T47D (cell line): Measurements from ENCODE around the gene NEK2.
"Not testable (repeated sequence)": the region's sequence is repeated elsewhere in the genome, so short reads cannot be mapped to it uniquely, and the experiment has no call there.

Source experiments
- DNase-seq, 2 experiments: peaks; one replicate each; pipeline versions ENCODE4 v3.0.0 to v3.0.0-alpha.2; 2011 to 2012; ENCODE audit warnings: low read depth in 1 of 2, low spot score in 1 of 2
- JUND ChIP-seq: IDR thresholded peaks from 2 replicates; pipeline ENCODE4 v1.6.1; 2012; ENCODE audit warnings: low read depth
- in situ Hi-C: cut with HindIII; loops from 2 replicates; pipeline ENCODE4 v1.10.0; 2016; ENCODE audit warnings: low sequenced_read_pairs, low pct_unique_long_range_greater_than_20kb

NEK2 gene

GRCh38 chr1:211684791-211685190 is 9.4 kb upstream of the NEK2 start:
- DNase-seq = no peak
- no peak for TF ChIP-seq JUND
- in situ Hi-C loops = no loop called here

- DNase-seq = no peak
- in situ Hi-C loops = no loop called here
These were observed 8.9 kb upstream of the NEK2 start for GRCh38 chr1:211684331-211684730.

GRCh38 chr1:211683396-211684297 is 8.2 kb upstream of the NEK2 start:
- no peak for TF ChIP-seq JUND
- in situ Hi-C loops = no loop called here
- no peak for DNase-seq

More at GRCh38 chr1:211684331-211684730, 8.9 kb upstream of the NEK2 start:
- TF ChIP-seq JUND = no peak

GRCh38 chr1:211682186-211682585 is 6.8 kb upstream of the NEK2 start:
- in situ Hi-C loops, DNase-seq: not testable (repeated sequence)

- in situ Hi-C loops = no loop called here
- no peak for TF ChIP-seq JUND
- peak; percentile 81 to 89 for DNase-seq
These were observed 5.4 kb upstream of the NEK2 start for GRCh38 chr1:211680752-211681327.

GRCh38 chr1:211677659-211678058 is 2.2 kb upstream of the NEK2 start:
- TF ChIP-seq JUND = no peak
- DNase-seq = no peak
- in situ Hi-C loops = no loop called here

- TF ChIP-seq JUND = no peak
- in situ Hi-C loops = no loop called here
These were observed 1.3 kb upstream of the NEK2 start for GRCh38 chr1:211676761-211677160.

GRCh38 chr1:211676106-211676583 is 724 bp upstream of the NEK2 start:
- in situ Hi-C loops = no loop called here
- no peak for TF ChIP-seq JUND
- no peak for DNase-seq

More at GRCh38 chr1:211676761-211677160, 1.3 kb upstream of the NEK2 start:
- no peak for DNase-seq

- TF ChIP-seq JUND = no peak
- in situ Hi-C loops = no loop called here
- DNase-seq = no peak
These were observed 8.3 kb downstream of the NEK2 start for GRCh38 chr1:211667065-211667617.

- in situ Hi-C loops = no loop called here
- DNase-seq = no peak
- no peak for TF ChIP-seq JUND
These were observed 14.7 kb downstream of the NEK2 start for GRCh38 chr1:211660718-211661222.

- no peak for DNase-seq
- in situ Hi-C loops = no loop called here
- TF ChIP-seq JUND = no peak
These were observed 18.7 kb downstream of the NEK2 start for GRCh38 chr1:211656728-211657127.

GRCh38 chr1:211654838-211655787 is 20.3 kb downstream of the NEK2 start:
- in situ Hi-C loops = no loop called here
- no peak for TF ChIP-seq JUND
- peak; percentile 59 to 88 for DNase-seq
